NB4 (cell line): ENCODE results near the gene CPLX1.

Source experiments
- CTCF ChIP-seq: IDR thresholded peaks from one replicate; pipeline ENCODE4 v1.5.1; 2012; ENCODE audit warnings: low read depth, low read length
- MAX ChIP-seq: IDR thresholded peaks from 2 replicates; pipeline ENCODE4 v1.6.1; 2011; ENCODE audit warnings: low read depth, low read length
- MYC ChIP-seq: IDR thresholded peaks from 2 replicates; pipeline ENCODE4 v1.6.1; 2011; ENCODE audit warnings: low read depth, low read length
- POLR2A ChIP-seq: IDR thresholded peaks from 2 replicates; pipeline ENCODE4 v1.6.1; 2011; ENCODE audit warnings: mild to moderate bottlenecking; ENCODE audit not compliant: insufficient read length; ENCODE audit errors: extremely low read depth

- TF ChIP-seq CTCF = no peak
- no peak for TF ChIP-seq MAX
- no peak for TF ChIP-seq POLR2A
- TF ChIP-seq MYC = no peak
Observed at GRCh38 chr4:780716-781492, 45.0 kb downstream of the CPLX1 start.
